Measurements from ENCODE around the gene APMAP. TPM values are rescaled to one million over a fixed set of nuclear protein-coding genes. Genes with fewer than 3 reads are reported as not detected.

APMAP gene
- total RNA-seq, 1 donor from 2014 or later, result 76.3 TPM

DNA sequence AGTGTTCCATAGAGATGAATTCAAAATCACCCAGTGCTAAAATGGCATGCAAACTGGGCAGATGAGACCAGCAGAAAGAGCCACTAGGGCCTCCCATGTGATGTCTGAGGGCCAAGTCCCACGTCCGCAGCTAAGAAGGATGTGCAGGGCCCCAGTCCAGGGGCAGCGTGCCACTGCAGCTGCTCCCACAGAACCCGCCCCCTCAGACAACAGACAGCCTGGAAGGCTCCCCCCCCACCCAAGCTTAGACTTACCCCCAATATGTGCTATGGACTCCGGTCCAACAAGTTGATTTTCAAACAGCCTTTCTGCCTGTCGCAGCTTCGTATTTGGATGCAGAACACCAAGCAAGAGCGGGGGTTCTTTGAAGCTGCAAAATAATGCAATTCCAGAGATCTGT is 14.0 kb downstream of the APMAP start:
- no peak for TF ChIP-seq CTCF (IDR thresholded peaks at IDR 0.05)
- H3K36me3 Mint-ChIP-seq (ENCODE audit: unreplicated experiment), result peaks cover 69% of the 10 kb centered on the region
- H3K27me3 Mint-ChIP-seq (ENCODE audit: unreplicated experiment), result no peaks in the 10 kb centered on the region
- no peak for DNase-seq (ENCODE audit: extremely low spot score, unreplicated experiment)
- no peak overlapping the region for H3K27ac Mint-ChIP-seq (ENCODE audit: unreplicated experiment)
- H3K4me1 Mint-ChIP-seq (ENCODE audit: unreplicated experiment), result peaks cover 2% of the 10 kb centered on the region
- H3K4me3 Mint-ChIP-seq (ENCODE audit: unreplicated experiment), result no peak overlapping the region
- peaks cover 16% of the 10 kb centered on the region for H3K9me3 Mint-ChIP-seq (ENCODE audit: unreplicated experiment)

GRCh38 chr20:24977797-24978196 is 14.8 kb downstream of the APMAP start:
- Mint-ChIP-seq H3K27ac (ENCODE audit: unreplicated experiment) (no peak overlapping the region), H3K4me3 (ENCODE audit: unreplicated experiment) (no peak overlapping the region), H3K27me3 (ENCODE audit: unreplicated experiment) (no peaks in the 10 kb centered on the region), H3K9me3 (ENCODE audit: unreplicated experiment) (peaks cover 16% of the 10 kb centered on the region), H3K36me3 (ENCODE audit: unreplicated experiment) (peaks cover 75% of the 10 kb centered on the region), H3K4me1 (ENCODE audit: unreplicated experiment) (peaks cover 2% of the 10 kb centered on the region)
- no peak for DNase-seq (ENCODE audit: extremely low spot score, unreplicated experiment)
- no peak for TF ChIP-seq CTCF (IDR thresholded peaks at IDR 0.05)

GRCh38 chr20:24977336-24977735 is 15.2 kb downstream of the APMAP start:
- H3K4me3 Mint-ChIP-seq (ENCODE audit: unreplicated experiment), result no peak overlapping the region
- peaks cover 2% of the 10 kb centered on the region for H3K4me1 Mint-ChIP-seq (ENCODE audit: unreplicated experiment)
- DNase-seq (ENCODE audit: extremely low spot score, unreplicated experiment), result no peak
- peaks cover 74% of the 10 kb centered on the region for H3K36me3 Mint-ChIP-seq (ENCODE audit: unreplicated experiment)
- TF ChIP-seq CTCF (IDR thresholded peaks at IDR 0.05), result no peak
- H3K27me3 Mint-ChIP-seq (ENCODE audit: unreplicated experiment), result no peaks in the 10 kb centered on the region
- peaks cover 16% of the 10 kb centered on the region for H3K9me3 Mint-ChIP-seq (ENCODE audit: unreplicated experiment)
- H3K27ac Mint-ChIP-seq (ENCODE audit: unreplicated experiment), result no peak overlapping the region

DNA sequence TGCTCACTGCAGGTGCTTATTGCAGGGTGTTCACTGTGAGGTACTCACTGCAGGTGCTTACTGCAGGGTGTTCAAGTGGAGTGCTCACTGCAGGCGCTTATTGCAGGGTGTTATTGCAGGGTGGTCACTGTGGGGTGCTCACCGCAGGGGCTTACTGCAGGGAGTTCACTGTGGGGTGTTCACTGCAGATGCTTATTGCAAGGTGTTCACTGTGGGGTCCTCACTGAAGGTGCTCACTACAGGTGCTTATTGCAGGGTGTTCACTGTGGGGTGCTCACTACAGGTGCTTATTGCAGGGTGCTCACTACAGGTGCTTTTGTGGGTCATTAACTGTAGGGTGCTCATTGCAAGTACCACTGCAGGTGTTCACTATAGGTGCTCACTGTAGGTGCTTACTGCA is 20.2 kb downstream of the APMAP start:
- DNase-seq (ENCODE audit: extremely low spot score, unreplicated experiment), result no peak
- Mint-ChIP-seq H3K4me1 (ENCODE audit: unreplicated experiment) (peaks cover 2% of the 10 kb centered on the region), H3K9me3 (ENCODE audit: unreplicated experiment) (peaks cover 16% of the 10 kb centered on the region), H3K27me3 (ENCODE audit: unreplicated experiment) (no peaks in the 10 kb centered on the region), H3K27ac (ENCODE audit: unreplicated experiment) (no peak overlapping the region), H3K4me3 (ENCODE audit: unreplicated experiment) (no peak overlapping the region), H3K36me3 (ENCODE audit: unreplicated experiment) (peaks cover 67% of the 10 kb centered on the region)
- TF ChIP-seq CTCF (IDR thresholded peaks at IDR 0.05), result no peak

DNA sequence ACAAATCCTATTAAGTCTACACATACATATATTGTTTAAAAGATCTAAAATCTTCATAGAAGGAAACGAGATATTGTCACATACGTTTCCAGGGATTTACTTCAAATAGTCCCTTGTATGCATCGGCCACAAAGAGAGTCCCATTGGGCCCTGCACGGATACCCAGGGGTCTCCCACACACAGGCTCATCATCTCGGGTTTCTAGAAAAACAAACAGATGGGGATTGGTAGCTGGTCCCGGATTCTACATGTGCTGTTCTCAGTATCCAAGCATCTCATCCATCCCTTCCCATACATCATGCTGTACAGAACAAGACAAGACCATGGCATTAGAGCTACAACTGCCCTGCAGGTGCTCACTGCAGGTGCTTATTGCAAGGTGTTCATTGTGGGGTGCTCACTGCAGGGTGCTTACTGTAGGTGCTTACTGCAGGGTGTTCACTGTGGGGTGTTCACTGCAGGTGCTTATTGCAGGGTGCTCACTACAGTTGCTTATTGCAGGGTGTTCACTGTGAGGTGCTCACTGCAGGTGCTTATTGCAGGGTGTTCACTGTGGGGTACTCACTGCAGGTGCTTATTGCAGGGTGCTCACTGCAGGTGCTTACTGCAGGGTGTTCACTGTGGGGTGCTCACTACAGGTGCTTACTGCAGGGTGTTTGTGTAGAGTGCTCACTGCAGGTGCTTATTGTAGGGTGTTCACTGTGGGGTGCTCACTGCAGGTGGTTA is 21.0 kb downstream of the APMAP start:
- peaks cover 12% of the 10 kb centered on the region for H3K9me3 Mint-ChIP-seq (ENCODE audit: unreplicated experiment)
- H3K27ac Mint-ChIP-seq (ENCODE audit: unreplicated experiment), result no peak overlapping the region
- TF ChIP-seq CTCF (IDR thresholded peaks at IDR 0.05), result no peak
- H3K27me3 Mint-ChIP-seq (ENCODE audit: unreplicated experiment), result no peaks in the 10 kb centered on the region
- no peak for DNase-seq (ENCODE audit: extremely low spot score, unreplicated experiment)
- H3K36me3 Mint-ChIP-seq (ENCODE audit: unreplicated experiment), result peaks cover 61% of the 10 kb centered on the region
- no peak overlapping the region for H3K4me3 Mint-ChIP-seq (ENCODE audit: unreplicated experiment)
- peaks cover 2% of the 10 kb centered on the region for H3K4me1 Mint-ChIP-seq (ENCODE audit: unreplicated experiment)

All from osteocyte (in vitro differentiated cells).